Cardiac muscle cell (in vitro differentiated cells and primary cell): ENCODE measurements around the gene GPR15. TPM values are rescaled to one million over a fixed set of nuclear protein-coding genes. Genes with fewer than 3 reads are reported as not detected.

Source experiments
- DNase-seq, 2 donors: peaks; one replicate each; pipeline versions ENCODE4 v3.0.0 to v3.0.0-alpha.2; 2010 to 2017; ENCODE audit warnings: low read depth in 1 of 2, low spot score in 1 of 2
- H3K27ac ChIP-seq: fragments of 200-600 bp; sonication (generic); 2 replicates; pipeline ENCODE4 v1.5.1; 2016
- H3K27me3 ChIP-seq: fragments of 200-600 bp; sonication (generic); 2 replicates; pipeline ENCODE4 v1.6.0; 2016; ENCODE audit warnings: control low read depth
- H3K36me3 ChIP-seq: fragments of 200-600 bp; sonication (generic); 2 replicates; pipeline ENCODE4 v1.5.1; 2016; ENCODE audit warnings: control low read depth
- H3K4me1 ChIP-seq: fragments of 200-600 bp; sonication (generic); 2 replicates; pipeline ENCODE4 v1.8.1; 2017; ENCODE audit warnings: low read depth, mild to moderate bottlenecking, mixed run types
- H3K4me3 ChIP-seq: fragments of 200-600 bp; sonication (generic); 2 replicates; pipeline ENCODE4 v1.5.1; 2016; ENCODE audit warnings: mild to moderate bottlenecking
- H3K9me3 ChIP-seq: fragments of 200-600 bp; sonication (generic); 2 replicates; pipeline ENCODE4 v1.5.1; 2017; ENCODE audit warnings: low read depth, mild to moderate bottlenecking, control low read depth
- polyA plus RNA-seq: library from polyadenylated mRNA; unstranded; fragments of >200 nt; fragmentation: Nextera tagmentation; extraction: Ambion mirVana; gene quantifications from 2 replicates; pipeline ENCODE4 v1.2.1, GENCODE V29; 2016
- total RNA-seq: library from RNA; depleted of rRNA; stranded (reverse); fragments of >200 nt; gene quantifications from 2 replicates; pipeline ENCODE4 v1.2.3, GENCODE V29; 2016
- TF ChIP-seq, protein P1 (sequence below): IDR thresholded peaks from 2 replicates; pipeline ENCODE4 v1.5.1; 2012; ENCODE audit warnings: low read depth, mild to moderate bottlenecking, low read length

The GPR15 gene
- total and polyA plus RNA-seq, 2 experiments from 2014 or later, result not detected

DNA sequence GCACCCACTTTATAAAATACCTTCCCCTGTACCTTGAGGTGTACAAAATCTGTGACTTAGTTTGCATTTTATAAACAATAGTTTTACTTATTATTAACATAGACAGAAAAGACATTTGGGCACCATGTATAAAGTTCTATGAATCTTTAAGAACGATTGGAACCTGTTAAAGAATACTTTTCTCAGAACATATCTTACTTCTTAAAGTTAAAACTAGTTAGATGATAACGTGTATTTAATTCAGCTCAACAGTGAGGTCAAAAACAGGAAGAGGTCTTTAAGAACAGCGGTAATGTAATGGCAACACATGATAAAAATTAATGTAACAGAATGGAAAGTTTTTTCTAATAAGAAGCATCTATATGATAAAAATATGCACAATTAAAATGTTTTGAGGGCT lies 36.6 kb downstream of the GPR15 start:
- Histone ChIP-seq H3K4me3 (no peak overlapping the region), H3K4me1 (no peaks in the 10 kb centered on the region), H3K27me3 (no peaks in the 10 kb centered on the region), H3K27ac (no peak overlapping the region), H3K36me3 (no peaks in the 10 kb centered on the region), H3K9me3 (no peaks in the 10 kb centered on the region)
- no peak for DNase-seq
- TF ChIP-seq, protein P1, sequence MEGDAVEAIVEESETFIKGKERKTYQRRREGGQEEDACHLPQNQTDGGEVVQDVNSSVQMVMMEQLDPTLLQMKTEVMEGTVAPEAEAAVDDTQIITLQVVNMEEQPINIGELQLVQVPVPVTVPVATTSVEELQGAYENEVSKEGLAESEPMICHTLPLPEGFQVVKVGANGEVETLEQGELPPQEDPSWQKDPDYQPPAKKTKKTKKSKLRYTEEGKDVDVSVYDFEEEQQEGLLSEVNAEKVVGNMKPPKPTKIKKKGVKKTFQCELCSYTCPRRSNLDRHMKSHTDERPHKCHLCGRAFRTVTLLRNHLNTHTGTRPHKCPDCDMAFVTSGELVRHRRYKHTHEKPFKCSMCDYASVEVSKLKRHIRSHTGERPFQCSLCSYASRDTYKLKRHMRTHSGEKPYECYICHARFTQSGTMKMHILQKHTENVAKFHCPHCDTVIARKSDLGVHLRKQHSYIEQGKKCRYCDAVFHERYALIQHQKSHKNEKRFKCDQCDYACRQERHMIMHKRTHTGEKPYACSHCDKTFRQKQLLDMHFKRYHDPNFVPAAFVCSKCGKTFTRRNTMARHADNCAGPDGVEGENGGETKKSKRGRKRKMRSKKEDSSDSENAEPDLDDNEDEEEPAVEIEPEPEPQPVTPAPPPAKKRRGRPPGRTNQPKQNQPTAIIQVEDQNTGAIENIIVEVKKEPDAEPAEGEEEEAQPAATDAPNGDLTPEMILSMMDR, result no peak

DNA sequence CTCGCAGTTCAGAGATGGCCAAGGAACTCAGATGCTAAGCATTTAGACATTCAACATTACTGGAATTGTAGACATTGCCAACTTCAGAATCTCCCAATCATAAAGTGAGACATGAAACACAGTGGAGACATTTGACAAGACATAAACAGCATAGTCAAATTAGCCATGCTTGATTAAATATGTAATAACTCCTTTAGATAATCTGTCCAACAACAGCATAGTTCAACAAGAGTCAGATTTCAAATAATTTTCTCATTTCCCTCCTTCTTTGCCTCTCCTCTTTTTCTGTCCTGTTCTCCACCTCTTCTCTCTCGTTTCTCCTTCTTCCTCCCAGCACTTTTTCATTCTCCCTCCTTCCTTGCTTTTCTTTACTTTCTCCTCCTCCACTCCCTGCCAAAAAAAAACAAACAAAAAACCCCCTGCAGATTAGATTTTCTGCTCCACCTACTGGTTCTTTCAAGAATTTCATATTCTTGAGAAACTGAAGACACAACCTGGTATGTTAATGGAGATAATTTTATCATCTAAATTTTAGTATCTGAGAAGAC lies 41.5 kb downstream of the GPR15 start:
- Histone ChIP-seq H3K4me1 (no peaks in the 10 kb centered on the region), H3K4me3 (no peak overlapping the region), H3K27me3 (peaks cover 18% of the 10 kb centered on the region), H3K27ac (no peak overlapping the region), H3K36me3 (no peaks in the 10 kb centered on the region), H3K9me3 (no peaks in the 10 kb centered on the region)
- peak in 1 of 2 donors; percentile 56 for DNase-seq
- TF ChIP-seq, protein P1, result peak; percentile 56

DNA sequence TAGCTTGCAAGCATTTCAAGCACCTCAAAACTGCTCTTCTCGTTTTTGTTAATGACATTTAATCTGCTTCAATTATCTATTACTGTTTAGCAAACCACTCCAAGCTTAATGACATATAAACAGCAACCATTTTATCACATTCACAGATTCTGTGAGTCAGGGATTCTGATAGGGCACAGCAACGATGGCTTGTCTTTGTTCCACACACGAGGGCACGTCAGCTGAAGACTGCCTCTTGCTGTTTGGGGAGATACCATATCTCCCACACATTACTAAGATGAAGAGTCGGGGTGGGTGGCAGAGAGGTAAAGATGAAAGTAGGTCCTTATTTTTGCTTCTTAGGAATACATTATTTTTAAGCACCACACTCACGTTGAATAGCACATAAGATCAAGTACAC lies 42.4 kb downstream of the GPR15 start:
- no peak for DNase-seq
- H3K27me3 ChIP-seq, result peaks cover 25% of the 10 kb centered on the region
- H3K4me1 ChIP-seq, result no peaks in the 10 kb centered on the region
- H3K4me3 ChIP-seq, result no peak overlapping the region
- H3K27ac ChIP-seq, result no peak overlapping the region
- TF ChIP-seq, protein P1, result no peak
- no peaks in the 10 kb centered on the region for H3K36me3 ChIP-seq
- H3K9me3 ChIP-seq, result no peaks in the 10 kb centered on the region

DNA sequence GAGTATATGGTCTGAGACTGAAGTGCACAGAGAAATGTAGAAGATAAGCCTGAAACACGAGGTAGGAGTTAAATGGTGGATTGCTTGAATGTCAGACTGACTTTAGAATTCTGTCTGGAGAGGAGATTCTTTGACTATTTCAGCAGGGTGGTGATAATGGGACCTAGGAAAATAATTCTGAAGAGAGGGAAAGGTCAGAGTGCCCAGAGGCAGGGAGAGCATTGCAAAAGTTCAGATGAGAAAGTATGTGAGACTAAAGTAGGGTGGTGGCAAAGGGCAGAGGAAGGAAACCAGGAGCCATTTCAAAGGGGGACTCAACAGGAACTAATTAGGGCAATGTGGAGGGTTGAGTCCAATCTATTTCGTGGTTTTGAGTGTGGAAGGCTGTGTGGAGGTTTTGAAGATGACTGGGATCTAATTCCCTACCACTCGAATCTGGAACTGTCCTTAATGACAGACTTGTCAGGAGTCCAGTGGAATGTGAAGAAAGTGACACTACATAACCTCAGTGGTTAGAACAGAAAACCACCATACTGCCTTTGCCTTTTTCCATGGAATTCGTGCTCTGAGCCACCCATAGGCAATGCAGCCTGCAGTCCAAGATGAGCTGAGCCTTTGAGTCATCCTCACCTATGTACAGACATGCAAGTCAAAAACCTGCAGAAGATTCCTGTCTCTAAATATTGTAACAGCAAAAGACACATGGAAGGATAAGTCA lies 45.6 kb downstream of the GPR15 start:
- TF ChIP-seq, protein P1, result no peak
- H3K36me3 ChIP-seq, result no peaks in the 10 kb centered on the region
- no peak overlapping the region for H3K4me3 ChIP-seq

GRCh38 chr3:98580401-98581386 lies 48.9 kb downstream of the GPR15 start:
- TF ChIP-seq, protein P1, result no peak
- Histone ChIP-seq H3K9me3 (no peaks in the 10 kb centered on the region), H3K36me3 (no peaks in the 10 kb centered on the region)

More for the DNA sequence above, 45.6 kb downstream of the GPR15 start:
- H3K27me3 ChIP-seq, result peaks cover 52% of the 10 kb centered on the region
- H3K4me1 ChIP-seq, result no peaks in the 10 kb centered on the region
- no peaks in the 10 kb centered on the region for H3K9me3 ChIP-seq
- H3K27ac ChIP-seq, result no peak overlapping the region
- DNase-seq, result peak in 1 of 2 donors; percentile 33

More at GRCh38 chr3:98580401-98581386, 48.9 kb downstream of the GPR15 start:
- no peak overlapping the region for H3K27ac ChIP-seq
- H3K4me3 ChIP-seq, result no peak overlapping the region
- H3K4me1 ChIP-seq, result peaks cover 17% of the 10 kb centered on the region
- peaks cover 52% of the 10 kb centered on the region for H3K27me3 ChIP-seq
- no peak for DNase-seq
